ENCODE results near the gene FADS2. TPM values are rescaled to one million over a fixed set of nuclear protein-coding genes. Genes with fewer than 3 reads are reported as not detected.
A peak's percentile ranks its signal among the peaks of the same experiment; 100 is the strongest.

FADS2 gene
- polyA plus RNA-seq, 1 donor from 2014 or later, result 145 TPM

- Histone ChIP-seq H3K4me2 (ENCODE audit: low read length) (no peak overlapping the region), H3K27me3 (ENCODE audit: insufficient read depth, low read depth, low read length) (peaks cover 10% of the 10 kb centered on the region), H3F3A (ENCODE audit: insufficient read depth, low read length, poor library complexity, severe bottlenecking) (no peaks in the 10 kb centered on the region), H3K4me3 (ENCODE audit: low read length) (peak overlapping the region; percentile 93), H3K36me3 (ENCODE audit: insufficient read depth, low read length) (no peaks in the 10 kb centered on the region), H3K27ac (ENCODE audit: low read length) (no peak overlapping the region), H3K9me2 (ENCODE audit: insufficient read depth, low read length) (no peaks in the 10 kb centered on the region), H3K9ac (ENCODE audit: low read length) (peak overlapping the region; percentile 67), H3K79me2 (replicated peaks; ENCODE audit: insufficient read depth, low read length) (no peaks in the 10 kb centered on the region), H2AFZ (ENCODE audit: low read depth, low read length) (no peak overlapping the region), H3K9me3 (ENCODE audit: low read length) (no peaks in the 10 kb centered on the region), H4K20me1 (ENCODE audit: insufficient read depth) (no peaks in the 10 kb centered on the region)
- TF ChIP-seq TAF1 (IDR thresholded peaks at IDR 0.05; ENCODE audit: low read depth) (no peak), REST (IDR thresholded peaks at IDR 0.05; ENCODE audit: borderline replicate concordance) (no peak), CTCF (IDR thresholded peaks at IDR 0.05; ENCODE audit: poor library complexity, severe bottlenecking) (peak; percentile 11), MXI1 (conservative IDR thresholded peaks at IDR 0.05; ENCODE audit: poor library complexity, severe bottlenecking) (no peak)
These were observed 63.9 kb downstream of the FADS2 start for GRCh38 chr11:61892085-61892370.

GRCh38 chr11:61893981-61894380 is 65.9 kb downstream of the FADS2 start:
- H3K4me3 ChIP-seq (ENCODE audit: low read length), result no peak overlapping the region
- peaks cover 3% of the 10 kb centered on the region for H3F3A ChIP-seq (ENCODE audit: insufficient read depth, low read length, poor library complexity, severe bottlenecking)
- no peaks in the 10 kb centered on the region for H4K20me1 ChIP-seq (ENCODE audit: insufficient read depth)
- no peak overlapping the region for H3K4me2 ChIP-seq (ENCODE audit: low read length)
- H2AFZ ChIP-seq (ENCODE audit: low read depth, low read length), result no peak overlapping the region
- H3K27me3 ChIP-seq (ENCODE audit: insufficient read depth, low read depth, low read length), result peaks cover 10% of the 10 kb centered on the region
- no peaks in the 10 kb centered on the region for H3K36me3 ChIP-seq (ENCODE audit: insufficient read depth, low read length)
- H3K27ac ChIP-seq (ENCODE audit: low read length), result no peak overlapping the region
- H3K9me2 ChIP-seq (ENCODE audit: insufficient read depth, low read length), result no peaks in the 10 kb centered on the region
- TF ChIP-seq EP300 (conservative IDR thresholded peaks at IDR 0.05; ENCODE audit: poor library complexity, severe bottlenecking), result no peak
- TF ChIP-seq POLR2AphosphoS5 (IDR thresholded peaks at IDR 0.05), result no peak
- no peak for TF ChIP-seq MXI1 (conservative IDR thresholded peaks at IDR 0.05; ENCODE audit: poor library complexity, severe bottlenecking)
- TF ChIP-seq TAF1 (IDR thresholded peaks at IDR 0.05; ENCODE audit: low read depth), result no peak
- TF ChIP-seq SMC3 (conservative IDR thresholded peaks at IDR 0.05; ENCODE audit: poor library complexity), result no peak
- no peak for TF ChIP-seq CTCF (IDR thresholded peaks at IDR 0.05; ENCODE audit: poor library complexity, severe bottlenecking)
- no peak for TF ChIP-seq REST (IDR thresholded peaks at IDR 0.05; ENCODE audit: borderline replicate concordance)
- no peak for TF ChIP-seq RAD21 (conservative IDR thresholded peaks at IDR 0.05)
- TF ChIP-seq EZH2 (IDR thresholded peaks at IDR 0.05; ENCODE audit: borderline replicate concordance, insufficient read depth, low read length, poor library complexity, severe bottlenecking), result no peak
- no peak overlapping the region for H3K9ac ChIP-seq (ENCODE audit: low read length)
- no peaks in the 10 kb centered on the region for H3K79me2 ChIP-seq (replicated peaks; ENCODE audit: insufficient read depth, low read length)
- H3K9me3 ChIP-seq (ENCODE audit: low read length), result no peaks in the 10 kb centered on the region
